Fibroblast of villous mesenchyme (primary cell): ENCODE measurements around the gene FYN. TPM values are rescaled to one million over a fixed set of nuclear protein-coding genes. Genes with fewer than 3 reads are reported as not detected.

Experiments used
- DNase-seq: peaks from one replicate; pipeline ENCODE4 v3.0.0-alpha.2; 2010; ENCODE audit warnings: low read depth
- H3K4me3 ChIP-seq: 2 replicates; pipeline ENCODE4 v1.5.1; 2011; ENCODE audit warnings: low read depth, mild to moderate bottlenecking, low read length
- CTCF ChIP-seq: IDR thresholded peaks from 2 replicates; pipeline ENCODE4 v1.5.1; 2012; ENCODE audit warnings: low read depth, mild to moderate bottlenecking, low read length; ENCODE audit not compliant: insufficient read depth
- total RNA-seq: library from RNA; depleted of rRNA; stranded (reverse); fragments of >200 nt; gene quantifications from 2 replicates; pipeline ENCODE4 v1.2.3, GENCODE V29; 2012

FYN gene
- total RNA-seq, 1 donor, result 26.8 TPM

DNA sequence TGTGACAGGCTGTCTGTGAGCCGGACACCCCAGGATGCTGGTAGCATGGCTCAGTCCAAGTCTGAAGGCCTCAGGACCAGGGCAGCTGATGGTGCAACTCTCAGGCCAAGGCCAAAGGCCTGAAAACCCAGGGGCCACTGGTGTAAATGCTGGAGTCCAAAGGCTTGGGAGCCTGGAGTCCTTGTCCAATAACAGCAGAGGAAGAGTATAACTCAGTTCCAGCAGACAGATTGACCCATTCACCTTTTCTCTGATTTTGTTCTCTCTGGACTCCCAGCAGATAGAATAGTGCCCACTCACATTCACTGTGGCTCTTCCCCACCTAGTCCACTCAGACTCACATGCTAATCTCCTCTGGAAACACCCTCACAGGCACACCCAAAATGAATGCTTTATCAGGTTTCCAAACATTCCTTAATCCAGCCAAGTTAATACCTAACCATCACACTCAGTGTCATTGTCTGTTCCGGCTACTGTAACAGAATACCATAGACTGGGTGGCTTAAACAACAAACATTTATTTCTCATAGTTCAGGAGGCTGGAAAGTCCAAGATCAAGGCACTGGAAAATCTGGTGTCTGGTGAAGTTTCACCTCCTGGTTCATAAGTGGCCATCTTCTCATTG, 262.6 kb downstream of the FYN start:
- no peak overlapping the region for H3K4me3 ChIP-seq
- no peak for TF ChIP-seq CTCF

More for the DNA sequence above, 262.6 kb downstream of the FYN start:
- no peak for DNase-seq

Other genes starting within 250 kb of the FYN start
- gene CCN6, start 180.7 kb upstream of the FYN start, total RNA-seq, result not detected in 2 replicates
- gene TUBE1, start 214.0 kb upstream of the FYN start, total RNA-seq, result 31.5 and 38.7 TPM in 2 replicates
- gene FAM229B, start 214.1 kb upstream of the FYN start, total RNA-seq, result 8.6 and 18.0 TPM in 2 replicates